ENCODE results near the gene KDM5A. TPM values are rescaled to one million over a fixed set of nuclear protein-coding genes. Genes with fewer than 3 reads are reported as not detected.

KDM5A gene
- total RNA-seq, 1 donor from 2014 or later: 72.0 TPM

DNA sequence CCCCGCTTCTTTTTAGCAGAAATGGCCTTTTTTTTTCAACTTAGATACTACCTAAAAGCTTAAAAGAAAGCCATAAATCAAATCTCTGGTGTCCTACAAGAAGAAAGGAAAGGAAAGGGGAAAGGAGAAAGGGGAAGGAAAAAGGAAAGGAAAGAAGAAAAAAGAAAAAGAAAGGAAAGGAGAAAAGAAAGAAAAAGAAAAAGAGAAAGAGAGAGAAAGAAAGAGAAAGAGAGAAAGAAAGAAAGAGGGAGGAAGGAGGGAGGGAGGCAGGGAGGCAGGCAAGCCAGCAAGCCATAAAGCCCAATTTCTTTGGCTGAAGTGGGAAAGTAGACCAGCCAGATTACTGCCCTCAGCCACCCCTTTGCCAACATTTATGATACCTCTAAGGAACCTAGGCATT lies 94.0 kb downstream of the KDM5A start:
- Histone ChIP-seq H3K9me3 (no peaks in the 10 kb centered on the region), H3K27ac (no peak overlapping the region), H3K36me3 (peaks cover 72% of the 10 kb centered on the region), H3K4me3 (no peak overlapping the region), H3K27me3 (no peaks in the 10 kb centered on the region), H3K4me1 (no peaks in the 10 kb centered on the region)
- intact Hi-C loops (cut with DNase I): no loop called here
- ATAC-seq (no peak), DNase-seq (no peak)
- TF ChIP-seq, protein P1, sequence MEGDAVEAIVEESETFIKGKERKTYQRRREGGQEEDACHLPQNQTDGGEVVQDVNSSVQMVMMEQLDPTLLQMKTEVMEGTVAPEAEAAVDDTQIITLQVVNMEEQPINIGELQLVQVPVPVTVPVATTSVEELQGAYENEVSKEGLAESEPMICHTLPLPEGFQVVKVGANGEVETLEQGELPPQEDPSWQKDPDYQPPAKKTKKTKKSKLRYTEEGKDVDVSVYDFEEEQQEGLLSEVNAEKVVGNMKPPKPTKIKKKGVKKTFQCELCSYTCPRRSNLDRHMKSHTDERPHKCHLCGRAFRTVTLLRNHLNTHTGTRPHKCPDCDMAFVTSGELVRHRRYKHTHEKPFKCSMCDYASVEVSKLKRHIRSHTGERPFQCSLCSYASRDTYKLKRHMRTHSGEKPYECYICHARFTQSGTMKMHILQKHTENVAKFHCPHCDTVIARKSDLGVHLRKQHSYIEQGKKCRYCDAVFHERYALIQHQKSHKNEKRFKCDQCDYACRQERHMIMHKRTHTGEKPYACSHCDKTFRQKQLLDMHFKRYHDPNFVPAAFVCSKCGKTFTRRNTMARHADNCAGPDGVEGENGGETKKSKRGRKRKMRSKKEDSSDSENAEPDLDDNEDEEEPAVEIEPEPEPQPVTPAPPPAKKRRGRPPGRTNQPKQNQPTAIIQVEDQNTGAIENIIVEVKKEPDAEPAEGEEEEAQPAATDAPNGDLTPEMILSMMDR (IDR thresholded peaks at IDR 0.05): no peak

DNA sequence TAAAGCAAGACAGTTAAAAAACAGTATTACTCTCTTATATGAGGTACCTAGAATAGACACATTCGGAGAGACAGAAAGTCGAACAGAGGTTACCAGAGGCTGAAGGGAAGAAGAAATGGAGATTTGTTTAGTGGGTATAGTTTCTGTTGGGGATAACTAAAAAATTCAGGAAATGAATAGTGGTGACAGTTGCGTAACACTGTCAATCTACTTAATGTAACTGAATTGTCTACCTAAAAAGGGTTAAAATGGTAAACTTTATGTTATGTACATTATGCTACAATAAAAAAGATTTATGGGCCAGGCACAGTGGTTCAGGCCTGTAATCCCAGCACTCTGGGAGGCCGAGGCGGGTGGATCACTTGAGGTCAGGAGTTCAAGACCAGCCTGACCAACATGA lies 95.9 kb downstream of the KDM5A start:
- intact Hi-C loops (cut with DNase I): no loop called here

GRCh38 chr12:292186-292585 lies 96.9 kb downstream of the KDM5A start:
- H3K9me3 ChIP-seq: no peaks in the 10 kb centered on the region
- H3K27ac ChIP-seq: no peak overlapping the region
- ATAC-seq: no peak
- TF ChIP-seq, protein P1 (IDR thresholded peaks at IDR 0.05): no peak
- H3K27me3 ChIP-seq: no peaks in the 10 kb centered on the region
- no peak for DNase-seq
- H3K4me3 ChIP-seq: no peak overlapping the region
- no peaks in the 10 kb centered on the region for H3K4me1 ChIP-seq
- H3K36me3 ChIP-seq: peaks cover 65% of the 10 kb centered on the region
- intact Hi-C loops (cut with DNase I): no loop called here

More for the DNA sequence above, 95.9 kb downstream of the KDM5A start:
- Histone ChIP-seq H3K27me3 (no peaks in the 10 kb centered on the region), H3K27ac (no peak overlapping the region), H3K9me3 (no peaks in the 10 kb centered on the region), H3K36me3 (peaks cover 71% of the 10 kb centered on the region), H3K4me1 (no peaks in the 10 kb centered on the region), H3K4me3 (no peak overlapping the region)
- DNase-seq (no peak), ATAC-seq (no peak)
- TF ChIP-seq, protein P1 (IDR thresholded peaks at IDR 0.05): no peak

GRCh38 chr12:291153-291723 lies 97.9 kb downstream of the KDM5A start:
- intact Hi-C loops (cut with DNase I): no loop called here
- H3K36me3 ChIP-seq: peaks cover 63% of the 10 kb centered on the region
- no peak overlapping the region for H3K27ac ChIP-seq
- H3K4me3 ChIP-seq: no peak overlapping the region
- no peaks in the 10 kb centered on the region for H3K27me3 ChIP-seq
- H3K4me1 ChIP-seq: no peaks in the 10 kb centered on the region
- ATAC-seq (no peak), DNase-seq (no peak)
- TF ChIP-seq, protein P1 (IDR thresholded peaks at IDR 0.05): no peak
- no peaks in the 10 kb centered on the region for H3K9me3 ChIP-seq

- no peaks in the 10 kb centered on the region for H3K9me3 ChIP-seq
- intact Hi-C loops (cut with DNase I): no loop called here
- H3K27me3 ChIP-seq: no peaks in the 10 kb centered on the region
- H3K27ac ChIP-seq: no peak overlapping the region
- H3K36me3 ChIP-seq: peaks cover 63% of the 10 kb centered on the region
- TF ChIP-seq, protein P1 (IDR thresholded peaks at IDR 0.05): no peak
- H3K4me1 ChIP-seq: no peaks in the 10 kb centered on the region
- DNase-seq (no peak), ATAC-seq (no peak)
- H3K4me3 ChIP-seq: no peak overlapping the region
These were observed 100.4 kb downstream of the KDM5A start for GRCh38 chr12:288687-289086.

Data from upper lobe of right lung (tissue), 1 donor.